C4-2B (cell line): ENCODE measurements around the gene RAB11A.

Source experiments
- H3K27ac ChIP-seq: fragments of 450-650 bp; 2 replicates; pipeline ENCODE4 v1.5.1; 2017
- ZFX ChIP-seq: fragments of 450-650 bp; IDR thresholded peaks from 2 replicates; pipeline ENCODE4 v1.6.1; 2017
- TF ChIP-seq, protein P1 (sequence below): fragments of 450-650 bp; conservative IDR thresholded peaks from 2 replicates; pipeline ENCODE4 v1.5.1; 2017; ENCODE audit warnings: mild to moderate bottlenecking

RAB11A gene

DNA sequence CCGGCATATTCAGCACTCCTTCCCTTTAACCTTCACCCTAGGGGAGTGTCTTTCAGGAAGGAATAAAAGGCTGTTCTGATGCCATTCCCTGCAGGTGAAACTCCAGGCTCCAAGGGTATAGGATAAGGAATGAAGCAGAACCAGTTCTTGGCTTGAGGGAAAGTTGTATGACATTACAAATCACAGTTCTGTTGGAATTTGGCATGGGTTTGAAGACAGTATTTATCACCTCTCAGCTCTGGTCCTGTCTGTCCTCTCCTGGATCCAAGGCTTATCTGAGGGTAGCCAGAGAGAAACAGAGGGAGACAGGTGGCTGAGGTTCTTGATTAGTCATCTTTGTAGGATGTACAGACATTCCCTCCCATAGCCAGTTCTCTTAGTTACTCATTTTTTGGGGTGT is 37.1 kb downstream of the RAB11A start:
- no peak overlapping the region for H3K27ac ChIP-seq
- TF ChIP-seq, protein P1, sequence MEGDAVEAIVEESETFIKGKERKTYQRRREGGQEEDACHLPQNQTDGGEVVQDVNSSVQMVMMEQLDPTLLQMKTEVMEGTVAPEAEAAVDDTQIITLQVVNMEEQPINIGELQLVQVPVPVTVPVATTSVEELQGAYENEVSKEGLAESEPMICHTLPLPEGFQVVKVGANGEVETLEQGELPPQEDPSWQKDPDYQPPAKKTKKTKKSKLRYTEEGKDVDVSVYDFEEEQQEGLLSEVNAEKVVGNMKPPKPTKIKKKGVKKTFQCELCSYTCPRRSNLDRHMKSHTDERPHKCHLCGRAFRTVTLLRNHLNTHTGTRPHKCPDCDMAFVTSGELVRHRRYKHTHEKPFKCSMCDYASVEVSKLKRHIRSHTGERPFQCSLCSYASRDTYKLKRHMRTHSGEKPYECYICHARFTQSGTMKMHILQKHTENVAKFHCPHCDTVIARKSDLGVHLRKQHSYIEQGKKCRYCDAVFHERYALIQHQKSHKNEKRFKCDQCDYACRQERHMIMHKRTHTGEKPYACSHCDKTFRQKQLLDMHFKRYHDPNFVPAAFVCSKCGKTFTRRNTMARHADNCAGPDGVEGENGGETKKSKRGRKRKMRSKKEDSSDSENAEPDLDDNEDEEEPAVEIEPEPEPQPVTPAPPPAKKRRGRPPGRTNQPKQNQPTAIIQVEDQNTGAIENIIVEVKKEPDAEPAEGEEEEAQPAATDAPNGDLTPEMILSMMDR: no peak
- no peak for TF ChIP-seq ZFX

DNA sequence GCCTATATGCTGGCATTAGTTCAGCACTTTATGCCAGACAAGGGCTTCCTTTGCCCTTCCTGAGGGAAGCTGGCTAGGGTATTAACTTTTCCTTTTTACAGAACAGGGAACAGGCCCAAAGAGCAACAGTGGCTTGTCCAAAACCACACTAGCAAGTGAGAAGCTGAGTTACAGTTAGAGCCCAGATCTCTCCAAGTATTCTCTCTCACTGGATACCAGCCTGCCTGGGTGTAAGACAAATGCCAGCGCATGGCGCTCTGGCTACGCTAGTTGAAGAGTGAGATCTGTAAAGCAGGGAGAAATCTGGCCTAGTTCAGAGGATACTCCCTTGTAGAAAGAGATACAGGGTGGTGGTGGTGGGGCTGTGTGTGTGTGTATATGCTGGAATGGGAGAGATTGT is 38.4 kb downstream of the RAB11A start:
- TF ChIP-seq ZFX: no peak
- H3K27ac ChIP-seq: no peak overlapping the region

DNA sequence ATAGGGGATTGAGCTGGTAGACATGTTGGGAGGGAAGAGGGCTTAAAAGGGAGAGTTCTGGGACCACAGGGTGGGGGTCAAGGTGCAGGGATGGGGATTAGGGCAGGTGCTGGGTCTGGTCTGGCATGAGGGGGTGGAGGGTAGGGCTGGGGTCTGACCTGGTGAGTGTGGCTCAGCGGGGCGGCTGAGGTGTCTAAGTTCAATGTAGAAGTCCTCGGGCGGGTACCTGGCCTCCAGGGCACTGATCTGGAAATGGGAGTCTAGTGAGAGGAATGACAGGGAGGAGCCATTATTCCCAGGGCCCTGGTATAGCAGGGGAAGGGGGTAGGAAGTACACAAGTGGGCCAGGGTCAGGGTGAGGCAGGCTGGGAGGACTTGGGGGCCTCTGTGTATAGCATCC is 39.6 kb downstream of the RAB11A start:
- TF ChIP-seq, protein P1: no peak
- no peak for TF ChIP-seq ZFX
- no peak overlapping the region for H3K27ac ChIP-seq

DNA sequence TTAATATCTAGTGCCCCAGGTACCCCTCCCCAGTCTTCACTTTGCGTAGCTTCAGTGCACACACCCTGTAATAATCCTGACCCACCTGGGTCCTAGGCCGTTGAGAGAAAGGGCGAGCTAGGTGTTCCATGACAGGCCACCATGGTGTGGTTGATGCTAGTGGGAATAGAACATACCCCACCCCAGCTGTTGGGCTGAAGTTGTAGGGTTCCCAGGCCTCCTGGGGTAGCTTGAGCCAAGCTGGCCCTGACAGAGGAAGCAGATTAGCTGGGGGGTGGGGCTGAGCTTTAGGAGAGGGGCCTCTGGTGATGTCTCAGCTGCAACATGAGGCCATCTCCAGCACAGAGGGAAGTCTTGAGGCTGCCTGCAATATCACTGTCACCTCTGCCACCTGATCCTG is 40.5 kb downstream of the RAB11A start:
- TF ChIP-seq, protein P1: no peak
- TF ChIP-seq ZFX: no peak
- H3K27ac ChIP-seq: no peak overlapping the region

DNA sequence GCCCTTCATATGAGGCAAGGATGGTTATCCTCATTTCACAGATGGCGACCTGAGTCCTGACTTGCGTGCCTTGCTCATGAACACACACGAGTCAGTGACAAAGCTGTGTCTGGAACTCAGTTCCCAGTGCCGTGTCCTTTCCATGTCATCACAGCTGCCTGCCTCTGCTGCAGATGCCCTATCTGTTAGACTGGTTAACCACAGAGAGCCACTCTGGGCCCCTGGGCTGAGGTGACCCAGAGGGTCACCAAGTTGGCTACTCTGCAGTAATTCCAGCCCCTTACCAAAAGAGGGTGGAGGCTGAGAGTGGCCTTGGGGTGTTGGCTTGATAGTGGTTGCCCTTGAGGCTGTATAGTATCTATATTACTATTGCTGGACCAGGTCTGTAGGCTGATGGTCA is 41.0 kb downstream of the RAB11A start:
- no peak overlapping the region for H3K27ac ChIP-seq
- TF ChIP-seq, protein P1: no peak
- TF ChIP-seq ZFX: no peak

DNA sequence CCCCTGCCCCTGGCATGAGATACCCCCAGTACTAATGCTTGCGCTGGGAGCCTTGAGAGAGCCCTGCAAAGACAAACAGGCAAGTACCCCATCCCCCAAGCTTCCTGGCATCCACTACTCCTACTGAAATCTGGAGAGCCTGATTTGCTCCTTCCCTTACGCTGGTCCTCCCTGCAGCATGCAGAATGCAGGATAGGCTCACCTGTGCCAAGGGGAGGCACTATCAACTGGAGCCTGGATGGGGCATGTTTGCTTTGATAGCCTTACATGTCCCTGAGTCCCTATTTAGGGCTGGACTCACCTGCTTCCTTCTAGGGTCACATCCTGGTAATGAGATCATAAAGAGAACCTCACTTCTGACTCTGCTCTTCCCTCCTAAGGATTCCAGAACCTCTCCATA is 42.9 kb downstream of the RAB11A start:
- H3K27ac ChIP-seq: no peak overlapping the region
- TF ChIP-seq, protein P1: no peak
- no peak for TF ChIP-seq ZFX

DNA sequence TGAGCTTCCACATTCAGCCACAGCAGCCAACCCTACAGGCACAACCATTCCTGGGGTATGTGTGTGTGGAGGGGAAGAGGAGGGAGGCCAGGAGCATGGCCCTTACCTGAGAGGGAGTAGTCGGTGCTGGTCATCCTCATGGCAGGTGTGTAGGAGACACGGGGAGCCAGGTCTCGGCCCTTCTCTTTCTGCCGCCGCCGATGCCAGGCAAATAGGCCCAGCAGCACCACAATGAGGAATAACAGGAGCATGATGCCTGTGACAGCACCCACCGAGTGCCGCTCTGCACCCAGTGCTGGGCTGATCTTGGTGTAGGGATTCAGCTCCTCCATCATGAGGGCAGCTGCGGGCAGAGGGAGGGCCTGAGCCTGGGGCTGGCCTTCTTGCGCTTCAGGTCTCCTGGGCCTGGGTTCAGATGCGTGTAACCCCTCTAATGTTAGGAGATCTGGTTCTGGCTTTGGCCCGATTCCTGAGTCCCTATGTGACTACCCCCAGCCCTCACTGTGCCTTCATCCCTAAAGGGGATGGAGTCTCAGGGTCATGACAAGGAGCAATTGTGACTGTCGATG is 44.4 kb downstream of the RAB11A start:
- no peak overlapping the region for H3K27ac ChIP-seq
- TF ChIP-seq ZFX: no peak
- TF ChIP-seq, protein P1: no peak

DNA sequence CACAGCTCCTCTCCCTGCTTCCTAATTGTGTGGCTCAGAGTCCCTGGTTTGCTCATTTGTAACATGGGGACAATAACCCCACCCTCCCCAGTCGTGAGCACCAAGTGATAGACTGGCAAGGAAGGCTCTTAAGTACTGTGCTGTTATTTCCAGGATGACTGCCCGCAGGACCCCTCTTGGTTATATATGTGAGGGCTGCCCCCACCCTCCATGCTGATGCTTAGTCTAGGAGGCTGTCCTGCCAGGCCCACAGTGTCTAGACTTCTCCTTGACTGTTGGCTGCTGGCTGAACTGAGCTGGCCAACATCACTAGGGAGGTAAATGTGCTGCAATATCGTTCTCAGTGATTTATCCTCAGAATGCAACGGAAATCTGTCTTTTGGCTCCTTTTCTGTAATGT is 45.1 kb downstream of the RAB11A start:
- TF ChIP-seq, protein P1: no peak
- no peak for TF ChIP-seq ZFX
- H3K27ac ChIP-seq: no peak overlapping the region
